ENCODE results near the gene CASK. TPM values are rescaled to one million over a fixed set of nuclear protein-coding genes. Genes with fewer than 3 reads are reported as not detected.

Gene CASK
- total and polyA plus RNA-seq, 8 donors = 4.7 to 42.5 (median 22.9) TPM

- TF ChIP-seq CTCF (IDR thresholded peaks at IDR 0.05) = no peak
- no peaks in the 10 kb centered on the region for H3K27me3 ChIP-seq
- H3K36me3 ChIP-seq = no peaks in the 10 kb centered on the region
- H3K9me3 ChIP-seq = no peaks in the 10 kb centered on the region
- no peak overlapping the region for H3K4me3 ChIP-seq
- WGBS, 2 donors = 60 to 72% methylated on average over 1 of the region's 1 CpG
- intact Hi-C loops (cut with DNase I) = no loop called here
- FAIRE-seq (peak; percentile 32), ATAC-seq (no peak), DNase-seq (no peak)
- no peak overlapping the region for H3K27ac ChIP-seq
- no peaks in the 10 kb centered on the region for H3K4me1 ChIP-seq
These were observed 19.8 kb downstream of the CASK start for GRCh38 chrX:41903544-41903943.

- Histone ChIP-seq H3K27me3 (no peaks in the 10 kb centered on the region), H3K4me1 (no peaks in the 10 kb centered on the region), H3K9me3 (no peaks in the 10 kb centered on the region), H3K4me3 (no peak overlapping the region), H3K36me3 (no peaks in the 10 kb centered on the region), H3K27ac (no peak overlapping the region)
- FAIRE-seq (no peak), ATAC-seq (no peak), DNase-seq (no peak)
- no peak for TF ChIP-seq CTCF (IDR thresholded peaks at IDR 0.05)
- intact Hi-C loops (cut with DNase I) = no loop called here
These were observed 23.0 kb downstream of the CASK start for GRCh38 chrX:41900321-41900720.

- H3K4me1 ChIP-seq = no peaks in the 10 kb centered on the region
- TF ChIP-seq CTCF (IDR thresholded peaks at IDR 0.05) = no peak
- no peaks in the 10 kb centered on the region for H3K9me3 ChIP-seq
- intact Hi-C loops (cut with DNase I) = no loop called here
- no peak for DNase-seq
- no peak for FAIRE-seq
- no peaks in the 10 kb centered on the region for H3K27me3 ChIP-seq
- no peaks in the 10 kb centered on the region for H3K36me3 ChIP-seq
- ATAC-seq = no peak
- H3K4me3 ChIP-seq = no peak overlapping the region
- H3K27ac ChIP-seq = no peak overlapping the region
These were observed 27.5 kb downstream of the CASK start for GRCh38 chrX:41895826-41896225.

GRCh38 chrX:41890026-41890423, 33.3 kb downstream of the CASK start:
- no peak overlapping the region for H3K4me3 ChIP-seq
- TF ChIP-seq CTCF (IDR thresholded peaks at IDR 0.05) = no peak
- no peaks in the 10 kb centered on the region for H3K36me3 ChIP-seq
- H3K27me3 ChIP-seq = no peaks in the 10 kb centered on the region
- FAIRE-seq = no peak
- WGBS, 2 donors = 36 to 42% methylated on average over 1 of the region's 1 CpG
- peak overlapping the region in 2 of 4 donors; percentile 30 to 53 for H3K27ac ChIP-seq
- no peaks in the 10 kb centered on the region for H3K4me1 ChIP-seq
- ATAC-seq = peak; percentile 42 to 59 (median 52)
- DNase-seq = no peak
- intact Hi-C loops (cut with DNase I) = no loop called here
- H3K9me3 ChIP-seq = no peaks in the 10 kb centered on the region

GRCh38 chrX:41889317-41890025, 33.9 kb downstream of the CASK start:
- intact Hi-C loops (cut with DNase I) = no loop called here
- no peak for DNase-seq
- WGBS, 2 donors = 5 to 25% methylated on average over 1 of the region's 1 CpG
- Histone ChIP-seq H3K4me1 (no peaks in the 10 kb centered on the region), H3K9me3 (no peaks in the 10 kb centered on the region), H3K36me3 (no peaks in the 10 kb centered on the region), H3K27ac (peak overlapping the region in 2 of 4 donors; percentile 30 to 53), H3K4me3 (no peak overlapping the region), H3K27me3 (no peaks in the 10 kb centered on the region)
- no peak for FAIRE-seq
- no peak for TF ChIP-seq CTCF (IDR thresholded peaks at IDR 0.05)
- peak; percentile 90 to 95 (median 92) for ATAC-seq
